PC-3 (cell line): ENCODE data around the gene DGKG.

Source experiments
- EZH2phosphoT487 ChIP-seq: fragments of 300-600 bp; sonication (generic); IDR thresholded peaks from 2 replicates; pipeline ENCODE4 v1.6.1; 2018; ENCODE audit warnings: mild to moderate bottlenecking, antibody characterized with exemption, low read length, borderline replicate concordance
- TF ChIP-seq, protein P1 (sequence below): fragments of 300-600 bp; sonication (generic); conservative IDR thresholded peaks from 2 replicates; pipeline ENCODE4 v1.5.1; 2017; ENCODE audit warnings: antibody characterized with exemption, low read depth, mild to moderate bottlenecking, low read length

DNA sequence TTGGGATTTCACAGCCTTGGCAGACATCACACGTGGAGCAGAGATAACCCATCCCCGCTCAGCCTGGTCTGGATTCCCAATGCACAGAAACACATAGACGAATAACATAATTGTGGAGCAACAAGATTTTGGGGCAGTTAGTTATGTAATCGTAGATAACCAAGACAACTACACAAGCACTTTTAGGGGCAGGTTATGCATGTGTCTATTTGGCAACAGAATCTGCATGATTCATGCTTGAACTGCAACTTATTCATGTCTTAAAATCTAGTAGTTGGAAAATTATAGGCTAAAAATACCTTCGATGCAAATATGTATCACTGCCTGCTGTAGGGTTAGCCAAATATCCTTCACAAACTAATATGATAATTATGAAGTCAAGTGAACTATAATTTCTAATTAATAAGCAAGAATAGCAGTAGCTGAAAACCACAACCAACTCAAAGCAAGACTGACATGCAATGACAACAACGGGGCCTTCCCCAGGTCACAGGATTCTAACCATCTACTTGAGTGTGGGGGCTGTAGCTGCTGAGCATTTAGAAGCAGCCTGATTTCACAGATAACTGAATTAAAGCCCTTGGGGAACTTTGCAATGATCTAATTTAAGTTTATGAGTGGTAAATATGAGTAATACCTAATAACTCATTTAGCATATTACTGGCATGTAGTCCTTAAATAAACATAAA is 31.1 kb downstream of the DGKG start:
- TF ChIP-seq, protein P1, sequence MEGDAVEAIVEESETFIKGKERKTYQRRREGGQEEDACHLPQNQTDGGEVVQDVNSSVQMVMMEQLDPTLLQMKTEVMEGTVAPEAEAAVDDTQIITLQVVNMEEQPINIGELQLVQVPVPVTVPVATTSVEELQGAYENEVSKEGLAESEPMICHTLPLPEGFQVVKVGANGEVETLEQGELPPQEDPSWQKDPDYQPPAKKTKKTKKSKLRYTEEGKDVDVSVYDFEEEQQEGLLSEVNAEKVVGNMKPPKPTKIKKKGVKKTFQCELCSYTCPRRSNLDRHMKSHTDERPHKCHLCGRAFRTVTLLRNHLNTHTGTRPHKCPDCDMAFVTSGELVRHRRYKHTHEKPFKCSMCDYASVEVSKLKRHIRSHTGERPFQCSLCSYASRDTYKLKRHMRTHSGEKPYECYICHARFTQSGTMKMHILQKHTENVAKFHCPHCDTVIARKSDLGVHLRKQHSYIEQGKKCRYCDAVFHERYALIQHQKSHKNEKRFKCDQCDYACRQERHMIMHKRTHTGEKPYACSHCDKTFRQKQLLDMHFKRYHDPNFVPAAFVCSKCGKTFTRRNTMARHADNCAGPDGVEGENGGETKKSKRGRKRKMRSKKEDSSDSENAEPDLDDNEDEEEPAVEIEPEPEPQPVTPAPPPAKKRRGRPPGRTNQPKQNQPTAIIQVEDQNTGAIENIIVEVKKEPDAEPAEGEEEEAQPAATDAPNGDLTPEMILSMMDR = no peak
- TF ChIP-seq EZH2phosphoT487 = no peak
